Measurements from ENCODE around the gene BTNL3. TPM values are rescaled to one million over a fixed set of nuclear protein-coding genes. Genes with fewer than 3 reads are reported as not detected.

BTNL3 gene
- total and polyA plus RNA-seq, 10 of the 15 experiments (the other 5 are each of a cell fraction or from before 2014, with no cell fraction given) = 0.39 TPM; not detected in 9

GRCh38 chr5:181039931-181040630 lies 51.4 kb downstream of the BTNL3 start, which contains the start of gene BTNL9 (continued):
- TF ChIP-seq PKNOX1 (IDR thresholded peaks at IDR 0.05) = no peak

GRCh38 chr5:181040631-181040945 lies 51.9 kb downstream of the BTNL3 start:
- Histone ChIP-seq H3K36me3 (ENCODE audit: control insufficient read depth in 2 of 2, insufficient read depth in 2 of 2, low read length in 1 of 2) (no peaks in the 10 kb centered on the region), H3K27ac (ENCODE audit: control insufficient read depth, insufficient read depth) (no peak overlapping the region), H3K27me3 (replicated peaks in 1 of 2; ENCODE audit: control insufficient read depth in 2 of 2, insufficient read depth in 2 of 2, low read length in 1 of 2) (no peaks in the 10 kb centered on the region; a peak in 1 of 4 replicates), H3K4me1 (ENCODE audit: control insufficient read depth, insufficient read depth, low read length) (no peaks in the 10 kb centered on the region), H3K9me3 (replicated peaks; ENCODE audit: control insufficient read depth, insufficient read depth, low read length) (no peaks in the 10 kb centered on the region), H3K4me3 (no peak overlapping the region), H3K79me2 (ENCODE audit: control insufficient read depth, insufficient read depth, low read length) (no peaks in the 10 kb centered on the region), H4K20me1 (ENCODE audit: control insufficient read depth, insufficient read depth) (no peaks in the 10 kb centered on the region), H3K9ac (ENCODE audit: control insufficient read depth, insufficient read depth, low read length) (no peak overlapping the region), H2AFZ (ENCODE audit: control insufficient read depth, low read depth, low read length) (no peak overlapping the region), H3K4me2 (ENCODE audit: control insufficient read depth, insufficient read depth) (no peak overlapping the region)
- CTCF ChIA-PET = no interaction called here
- in situ Hi-C loops (cut with MboI) = no loop called here
- FAIRE-seq (no peak), ATAC-seq (no peak), DNase-seq (ENCODE audit: low read depth, low spot score) (no peak)
- POLR2A ChIA-PET = no interaction called here
- no TSS peak for BruUV-seq (replicated peaks)
- SMC1A ChIA-PET (ENCODE audit: uncharacterized antibody, unreplicated experiment) = interaction anchor here (1.0 to 1.6 kb wide), 2 partner anchors 65 to 174 kb away, joined by 3 to 4 read pairs; no protein-coding TSS in a partner anchor
- intact Hi-C loops (cut with micrococcal nuclease; ENCODE audit: unreplicated experiment) = no loop called here
- TF ChIP-seq HDGF (IDR thresholded peaks at IDR 0.05) (no peak), TCF12 (IDR thresholded peaks at IDR 0.05; ENCODE audit: low read depth, low read length) (no peak), E2F8 (IDR thresholded peaks at IDR 0.05; ENCODE audit: low read depth, partially characterized antibody) (no peak)
- 42% methylated on average over 8 of the region's 8 CpGs for WGBS (ENCODE audit: insufficient coverage, insufficient replicate concordance, low lambda C conversion rate, missing lambda C conversion rate)
- RAD21 ChIA-PET (ENCODE audit: unreplicated experiment) = no interaction called here
